Central memory CD4-positive, alpha-beta T cell (primary cell): ENCODE measurements around the gene FBXW12.

Source experiments
- DNase-seq: peaks from one replicate; pipeline ENCODE4 v3.0.0; 2022

Gene FBXW12

DNA sequence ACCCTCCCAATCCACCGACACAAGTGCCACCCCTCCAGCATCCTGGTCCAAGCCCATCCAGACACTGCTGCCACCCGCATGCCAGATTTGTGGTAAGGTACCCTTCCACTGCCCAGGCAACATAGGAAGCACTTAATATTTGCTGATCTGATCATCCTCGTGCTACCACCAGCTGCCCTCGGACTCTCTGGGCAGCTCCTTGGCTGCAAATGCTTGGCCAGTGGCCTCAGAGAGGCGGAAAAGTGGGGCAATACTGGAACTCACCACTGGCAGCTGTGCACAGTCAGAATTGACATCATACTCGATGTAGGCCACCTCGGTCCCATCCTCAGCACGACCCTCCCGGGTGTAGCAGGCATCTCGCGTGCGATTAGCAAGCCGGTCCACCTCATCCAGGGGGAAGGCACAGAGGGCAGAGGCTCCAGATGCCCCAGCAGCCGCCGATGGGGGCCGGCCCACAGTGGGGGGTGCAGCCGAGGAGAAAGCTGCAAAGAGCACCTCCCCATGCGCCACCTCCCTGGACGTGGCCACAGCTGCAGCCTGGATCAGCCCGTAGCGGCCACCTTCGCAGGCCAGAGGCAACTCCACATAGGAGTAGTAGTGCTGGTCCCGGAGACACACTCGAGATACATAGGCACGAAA is 51.3 kb downstream of the FBXW12 start:
- no peak for DNase-seq

DNA sequence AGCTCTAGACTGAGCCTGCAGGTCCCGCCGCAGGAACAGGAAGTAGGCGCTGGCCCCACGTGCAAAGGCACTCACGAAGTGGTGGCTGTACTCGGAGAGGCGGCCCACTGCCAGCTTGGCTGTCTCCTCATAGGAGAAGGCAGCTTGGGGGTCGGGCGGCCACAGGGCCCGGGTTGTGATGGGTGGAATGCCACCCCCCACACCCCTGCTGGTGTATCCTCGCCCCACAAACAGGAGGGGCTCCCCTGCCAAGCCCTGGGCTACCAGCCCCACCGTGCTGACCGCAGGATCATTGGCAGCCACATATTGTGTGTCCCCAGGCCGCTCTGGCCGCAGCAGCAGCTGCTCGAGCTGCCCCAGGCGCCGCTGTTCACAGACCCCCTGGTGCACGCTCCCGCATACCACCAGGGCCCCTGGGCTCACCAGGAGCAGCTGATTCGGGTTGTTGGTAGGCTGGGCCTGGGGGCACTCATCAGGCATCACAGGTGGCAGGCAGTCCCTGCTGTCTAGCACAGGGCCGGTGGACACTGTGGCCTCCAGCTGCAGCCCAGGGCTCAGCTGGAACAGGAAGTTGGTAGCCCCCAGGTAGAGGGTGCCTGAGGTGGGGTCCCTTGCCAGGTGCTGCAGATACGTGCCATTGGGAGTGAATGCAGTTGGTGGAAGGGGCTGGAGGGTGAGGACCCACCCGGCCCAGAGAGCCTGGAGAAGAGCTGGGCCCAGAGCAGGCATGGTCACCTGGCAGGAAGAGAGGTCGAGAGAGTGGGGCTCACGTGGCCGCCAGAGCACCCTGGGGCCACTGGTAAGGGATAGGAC is 52.1 kb downstream of the FBXW12 start:
- DNase-seq = no peak

DNA sequence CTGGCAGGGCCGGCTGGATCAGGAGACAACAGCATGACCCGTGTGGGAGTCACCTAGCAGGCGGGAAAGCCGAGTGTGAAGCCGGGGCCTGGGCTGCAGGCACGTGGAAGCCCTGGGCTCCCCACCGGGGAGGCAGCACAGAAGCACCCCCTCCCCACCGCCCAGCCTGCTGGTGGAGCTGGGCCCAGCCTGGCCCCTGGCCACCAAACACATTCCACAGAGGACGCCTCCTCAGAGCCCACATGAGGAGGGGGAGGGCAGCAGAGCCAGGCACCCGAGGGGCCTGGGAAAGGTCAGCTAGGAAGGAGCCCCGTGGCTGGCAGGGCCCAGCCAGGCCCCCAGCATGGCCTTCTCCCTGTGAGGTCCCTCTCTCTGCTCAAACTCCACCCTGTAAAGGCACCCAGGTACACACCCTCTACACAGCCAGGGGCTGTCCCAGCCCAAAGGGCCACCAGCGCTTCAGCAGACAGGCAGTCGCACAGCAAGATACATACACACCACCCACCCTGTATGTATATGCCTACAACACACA is 53.3 kb downstream of the FBXW12 start:
- no peak for DNase-seq

DNA sequence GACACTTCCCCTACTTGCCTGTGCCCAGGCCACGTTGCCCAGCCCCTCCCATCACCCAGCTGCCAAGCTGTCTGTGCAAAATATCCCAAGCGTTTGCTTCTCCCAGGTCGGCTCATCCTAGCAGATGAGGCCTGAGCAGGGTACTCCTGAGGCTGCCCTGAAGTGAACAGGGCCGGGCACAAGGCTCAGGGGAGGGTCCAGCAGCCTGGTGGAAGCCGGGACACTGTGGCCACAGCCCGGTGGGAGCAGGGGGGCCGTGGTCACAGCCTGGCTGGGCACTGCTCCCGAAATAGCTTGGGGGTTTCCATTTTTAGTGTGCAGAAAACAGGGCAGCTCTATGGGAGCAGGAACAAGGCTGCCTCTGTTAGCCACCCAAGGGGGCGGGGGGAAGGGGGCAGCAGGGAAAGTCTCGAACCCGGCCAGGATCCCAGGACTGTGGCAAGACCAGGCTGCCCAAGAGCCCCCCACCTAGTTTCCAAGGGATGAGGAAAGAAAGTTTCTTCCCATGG is 54.4 kb downstream of the FBXW12 start:
- DNase-seq = no peak

DNA sequence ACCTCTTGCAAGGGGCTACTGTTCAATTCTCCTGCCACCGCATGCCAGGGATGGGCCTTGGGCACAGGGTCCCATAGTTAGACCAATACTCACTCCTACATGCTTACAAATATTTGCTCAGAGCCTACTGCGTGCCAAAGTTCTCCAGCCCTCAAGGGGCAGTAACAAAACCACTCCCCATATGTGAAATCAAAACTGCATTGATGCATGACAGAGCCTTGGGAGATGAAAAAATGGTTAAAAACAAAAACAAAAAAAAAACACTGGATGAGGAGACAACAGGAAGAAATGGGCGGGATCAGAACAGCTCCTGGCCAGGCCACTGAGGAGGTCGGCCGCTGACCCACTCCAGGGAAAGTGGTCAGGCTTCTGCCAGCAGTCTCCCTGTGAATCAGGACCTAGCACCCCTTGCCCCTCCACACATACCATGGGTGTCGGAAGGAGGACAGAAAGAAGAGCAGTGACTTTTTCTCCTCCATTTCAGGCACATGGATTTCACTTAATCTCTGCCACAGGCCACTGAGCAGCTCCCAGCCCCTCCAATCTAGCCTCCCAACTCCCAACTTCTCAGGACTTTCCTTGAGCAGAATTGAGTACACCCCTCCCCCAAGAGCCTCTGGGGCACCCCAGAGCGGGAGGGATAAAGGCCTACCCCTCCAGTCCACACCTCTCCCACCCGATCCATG is 55.1 kb downstream of the FBXW12 start:
- no peak for DNase-seq

DNA sequence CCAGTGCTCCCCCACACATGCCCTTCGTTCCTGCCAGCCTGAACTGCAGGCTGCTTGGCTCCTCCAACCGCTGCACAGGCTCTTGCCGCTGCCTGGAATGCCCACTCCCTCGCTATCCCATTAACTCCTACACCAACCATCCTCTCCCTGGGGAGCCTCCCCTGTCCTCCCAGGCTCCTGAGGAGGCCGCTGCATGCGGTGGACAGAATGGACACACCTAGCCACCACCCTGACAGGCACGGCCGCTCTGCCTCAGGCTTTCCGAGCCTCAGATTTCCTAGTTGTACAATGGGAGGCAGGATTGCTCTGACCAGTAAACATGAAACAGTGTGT is 55.6 kb downstream of the FBXW12 start:
- no peak for DNase-seq

DNA sequence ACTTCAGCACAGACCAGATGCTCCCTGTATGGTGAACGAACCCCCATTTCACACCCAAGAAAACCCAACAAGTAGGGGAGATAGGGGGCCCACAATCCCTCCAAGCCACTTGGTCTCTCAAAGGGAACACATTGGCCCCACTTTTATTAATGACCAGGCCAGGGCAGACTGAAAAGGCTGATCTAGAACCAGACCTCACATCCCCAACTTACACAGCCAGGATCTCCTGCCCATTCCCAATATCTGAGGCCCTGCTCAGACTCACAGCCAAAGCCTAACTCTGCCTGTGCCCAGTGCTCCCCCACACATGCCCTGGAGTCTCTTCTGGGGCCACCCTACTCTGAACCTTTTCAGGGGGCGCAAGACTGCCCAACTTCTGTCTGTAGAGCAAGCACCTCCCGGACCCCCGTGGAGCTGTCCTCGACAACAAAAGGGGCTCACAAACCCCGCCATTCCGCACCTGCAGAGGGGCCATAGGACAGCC is 56.1 kb downstream of the FBXW12 start:
- no peak for DNase-seq

DNA sequence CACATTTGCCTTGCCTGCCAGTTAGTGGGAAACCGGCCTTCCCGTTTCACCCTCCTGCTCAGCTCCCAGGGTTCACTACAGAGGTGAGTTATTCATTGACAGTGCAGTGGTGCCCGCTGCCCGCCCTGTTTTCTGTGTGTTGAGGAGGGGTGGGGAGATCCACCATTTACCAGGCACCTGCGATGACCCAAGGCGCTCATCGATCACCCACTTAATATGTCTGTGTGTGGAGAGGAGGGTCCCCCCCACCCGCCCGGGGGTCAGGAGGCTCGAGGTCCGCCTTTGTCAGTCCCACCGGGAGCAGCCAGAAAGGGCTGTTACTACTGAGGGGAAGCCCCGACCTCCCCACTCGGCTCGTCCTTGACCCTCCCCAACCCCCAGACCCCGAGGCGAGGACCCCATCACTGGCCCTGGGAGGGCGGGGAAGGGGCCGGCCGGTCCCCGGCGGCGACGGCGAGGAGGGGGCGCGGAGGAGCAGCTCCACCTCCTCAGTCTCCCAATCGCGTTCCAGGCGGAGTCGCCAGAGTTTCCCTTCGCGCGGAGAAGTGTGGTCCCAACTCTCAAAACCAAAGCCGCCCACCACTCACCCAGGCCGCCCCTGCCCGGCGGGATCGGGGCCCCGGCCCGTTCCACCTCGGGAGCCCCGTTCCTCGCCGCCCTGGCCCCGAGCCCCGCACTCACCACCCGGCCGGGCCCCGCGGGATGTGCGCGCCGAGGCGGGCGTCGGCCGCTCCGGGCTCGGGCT is 56.7 kb downstream of the FBXW12 start:
- no peak for DNase-seq

DNA sequence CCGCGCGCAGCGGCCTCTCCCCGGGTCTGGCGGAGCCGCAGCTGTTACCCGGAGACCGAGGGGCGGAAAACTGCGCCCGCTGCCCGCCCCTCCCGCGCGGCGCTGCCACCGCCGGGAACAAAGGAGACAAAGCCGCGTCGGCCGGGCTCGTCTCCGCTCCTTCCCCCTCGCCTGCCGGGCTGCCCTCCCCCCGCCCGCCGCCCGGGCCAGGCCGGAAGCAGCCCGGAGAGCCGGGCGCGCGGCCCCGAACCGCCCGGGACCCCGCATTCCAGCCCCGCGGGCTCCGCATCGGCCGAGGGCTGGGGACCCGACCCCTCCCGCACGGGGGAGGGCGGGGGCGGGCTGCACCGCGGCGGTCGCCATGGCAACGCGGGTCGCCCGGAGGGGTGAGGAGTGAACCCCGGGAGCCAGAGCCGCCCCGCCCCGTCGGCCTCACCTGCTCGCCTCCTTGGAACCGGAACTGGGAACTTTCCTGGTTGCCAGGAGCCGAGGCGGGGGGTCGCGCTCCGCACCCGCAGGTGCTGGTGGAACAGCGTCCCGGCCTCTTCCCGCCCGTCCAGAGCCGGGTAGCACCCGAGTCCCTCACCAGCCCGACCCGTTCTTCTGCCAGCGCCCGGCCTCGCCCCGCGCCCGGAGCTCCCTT is 57.4 kb downstream of the FBXW12 start:
- DNase-seq = peak; percentile 64

DNA sequence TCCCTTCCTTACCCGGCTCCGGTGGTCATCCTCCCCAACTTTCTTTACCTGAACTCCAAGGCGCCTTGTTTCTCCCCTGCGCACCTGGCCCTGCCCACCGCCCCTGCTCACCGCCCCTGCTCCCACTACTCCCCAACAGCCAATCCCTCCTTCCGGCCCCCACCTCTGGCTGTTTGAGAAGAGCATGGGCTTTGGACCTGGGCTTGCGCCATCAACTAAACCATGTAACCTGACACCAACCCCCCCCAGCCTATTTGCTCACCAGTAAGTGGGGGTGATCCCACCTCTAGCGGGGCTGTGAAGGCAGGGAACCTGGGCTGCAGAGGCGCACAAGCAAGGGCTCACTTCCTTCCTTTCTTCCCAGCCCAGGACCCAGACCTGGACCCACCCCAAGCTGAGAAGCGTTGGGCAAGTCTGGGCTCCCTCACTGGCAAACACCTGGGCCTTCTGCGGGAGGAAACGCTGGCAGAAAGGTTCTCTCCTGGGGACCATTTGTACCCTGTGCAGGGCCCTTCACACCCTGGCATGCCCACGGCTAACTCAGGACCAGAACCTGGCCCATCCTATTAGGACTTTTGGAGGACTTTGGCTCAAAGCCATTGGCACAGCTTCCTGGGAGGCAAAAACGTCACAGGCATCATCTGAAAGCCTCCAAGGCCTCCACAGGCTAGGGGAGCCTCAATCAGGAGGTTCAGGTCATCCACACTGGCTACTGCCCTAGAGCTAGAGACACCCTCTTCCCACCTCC is 58.1 kb downstream of the FBXW12 start, which contains the start of gene PLXNB1:
PLXNB1 (minus strand) TSS at position 127 of the 748 bp plus-strand sequence. CDS start 5,475 bp downstream, outside the sequence.
- DNase-seq = no peak

DNA sequence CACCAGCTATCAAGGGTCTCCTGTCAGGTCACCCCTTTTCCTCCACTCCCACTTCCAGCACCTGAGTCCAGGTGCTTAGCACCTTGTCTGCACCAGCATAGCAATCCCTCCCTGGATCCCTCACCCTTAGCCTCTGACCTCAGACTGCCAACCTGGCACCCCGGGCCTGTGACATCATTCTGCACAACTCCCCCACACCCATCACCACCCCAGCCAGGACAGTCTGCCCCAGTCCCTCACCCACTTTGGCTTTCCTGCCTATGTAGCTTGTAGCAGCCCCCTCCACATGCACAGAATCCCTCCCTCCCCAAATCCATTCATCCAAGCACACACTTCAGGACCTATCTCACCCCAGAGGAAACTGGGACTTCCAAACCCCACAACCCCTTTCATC is 58.7 kb downstream of the FBXW12 start:
- DNase-seq = no peak

DNA sequence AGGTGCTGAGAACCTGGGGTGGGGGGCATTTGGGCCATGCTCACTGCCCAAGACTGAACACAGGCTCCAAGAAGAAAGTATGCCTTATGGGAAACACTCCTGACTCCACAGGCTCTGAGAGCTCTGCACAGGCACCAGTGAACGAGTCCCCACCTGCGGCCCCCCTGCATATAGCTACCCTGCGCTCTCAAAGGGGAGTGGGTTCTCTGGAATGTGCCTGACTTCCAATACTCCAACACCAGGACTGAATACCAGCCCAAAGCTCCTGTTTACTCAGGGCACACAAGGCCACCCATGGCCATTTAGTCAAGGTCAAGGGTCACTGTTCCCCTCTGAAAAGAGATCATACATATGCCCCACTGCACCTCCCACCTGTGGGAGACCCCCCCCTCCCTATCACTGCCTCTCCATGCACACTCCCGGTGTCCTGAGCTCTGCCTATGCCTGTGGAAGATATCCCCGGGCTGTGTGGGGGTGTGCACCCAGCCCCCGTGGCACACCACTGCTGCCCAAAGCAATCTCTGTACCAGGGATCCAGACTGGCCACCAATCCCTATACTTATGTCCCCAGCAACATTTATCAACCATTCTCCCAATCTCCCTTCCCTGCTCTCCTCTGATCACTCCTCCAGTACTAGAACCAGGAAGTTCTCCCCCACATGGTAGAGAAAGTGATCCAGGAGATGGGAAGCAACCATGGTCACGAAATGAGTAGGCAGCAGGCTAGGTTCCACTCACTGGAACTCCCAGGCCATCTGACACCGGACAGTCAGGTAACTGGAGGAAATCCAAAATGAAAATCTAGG is 59.4 kb downstream of the FBXW12 start:
- no peak for DNase-seq

DNA sequence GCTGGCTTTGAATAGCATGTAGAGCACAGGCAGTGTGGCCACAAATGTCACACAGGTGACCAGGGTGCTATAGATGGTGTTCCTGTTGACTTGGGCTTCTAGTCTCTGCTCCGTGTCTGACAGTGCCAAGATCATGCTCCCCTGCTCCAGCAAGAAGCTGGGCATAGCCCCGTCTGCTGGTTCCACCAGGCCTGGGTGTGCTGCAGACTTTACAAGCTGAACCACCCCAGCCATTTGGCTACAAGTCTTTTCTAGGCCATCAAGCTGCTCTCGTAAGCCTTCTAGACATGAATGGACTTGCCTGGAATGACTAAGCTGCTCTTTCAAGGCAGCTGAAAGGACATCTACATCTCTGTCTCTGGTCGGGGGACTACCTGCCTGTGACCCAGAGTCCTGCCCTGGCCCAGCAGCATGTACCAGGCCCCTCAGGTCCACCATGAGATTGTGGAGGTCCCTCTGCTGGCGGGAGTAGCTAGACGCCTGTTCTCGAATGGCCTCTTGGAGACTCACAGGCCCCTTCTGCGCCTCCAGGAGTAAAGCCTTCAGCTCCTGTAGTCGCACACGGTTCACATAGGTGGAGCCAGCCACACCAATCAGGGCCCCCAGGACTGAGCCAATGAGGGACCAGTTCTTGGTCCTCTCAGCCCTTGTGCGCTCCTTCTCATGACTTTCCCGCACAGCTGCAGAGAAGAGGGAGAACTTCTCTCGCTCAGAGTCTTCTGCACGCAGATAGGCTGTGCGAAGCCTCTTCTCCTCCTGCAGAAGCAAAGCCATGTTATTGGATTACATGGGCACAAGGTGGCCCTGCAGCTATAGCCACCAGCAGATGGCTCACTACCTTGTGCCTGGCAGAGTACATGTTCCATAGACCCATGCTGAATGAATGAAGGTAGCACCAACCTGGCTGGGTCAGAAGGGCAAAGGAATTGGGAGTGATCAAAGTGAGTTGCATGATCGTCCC is 60.7 kb downstream of the FBXW12 start:
- no peak for DNase-seq

DNA sequence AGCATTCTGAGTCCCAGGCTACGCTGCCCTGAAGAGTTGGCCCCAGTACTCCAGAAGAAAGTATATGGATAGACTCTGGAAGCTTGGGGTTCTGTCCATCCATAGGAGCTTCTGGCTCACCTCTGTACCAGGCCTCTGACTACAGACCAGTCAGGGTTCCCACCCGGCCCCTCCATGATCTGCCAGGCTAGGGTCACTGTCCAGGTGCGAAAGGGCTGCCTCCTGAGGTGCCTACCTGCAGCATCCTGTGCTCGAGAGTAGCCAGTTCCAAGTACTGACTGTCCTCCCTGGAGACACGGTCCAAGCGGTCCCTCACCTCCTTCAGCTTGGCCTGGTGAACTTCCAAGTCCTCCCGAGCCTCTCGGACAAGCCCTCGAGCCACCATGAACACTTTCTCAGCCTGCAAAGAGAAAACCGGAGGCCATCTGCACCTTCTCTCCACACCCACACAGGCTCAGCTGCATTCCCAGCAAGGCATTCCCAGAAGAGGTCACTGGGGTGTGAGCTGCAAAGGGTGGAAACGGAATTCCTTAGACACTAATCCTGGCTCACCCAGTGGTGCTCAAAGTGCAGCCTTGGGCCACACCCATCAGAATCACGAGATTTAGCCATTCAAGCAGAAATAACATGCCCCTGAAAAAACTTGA is 61.6 kb downstream of the FBXW12 start:
- DNase-seq = no peak

DNA sequence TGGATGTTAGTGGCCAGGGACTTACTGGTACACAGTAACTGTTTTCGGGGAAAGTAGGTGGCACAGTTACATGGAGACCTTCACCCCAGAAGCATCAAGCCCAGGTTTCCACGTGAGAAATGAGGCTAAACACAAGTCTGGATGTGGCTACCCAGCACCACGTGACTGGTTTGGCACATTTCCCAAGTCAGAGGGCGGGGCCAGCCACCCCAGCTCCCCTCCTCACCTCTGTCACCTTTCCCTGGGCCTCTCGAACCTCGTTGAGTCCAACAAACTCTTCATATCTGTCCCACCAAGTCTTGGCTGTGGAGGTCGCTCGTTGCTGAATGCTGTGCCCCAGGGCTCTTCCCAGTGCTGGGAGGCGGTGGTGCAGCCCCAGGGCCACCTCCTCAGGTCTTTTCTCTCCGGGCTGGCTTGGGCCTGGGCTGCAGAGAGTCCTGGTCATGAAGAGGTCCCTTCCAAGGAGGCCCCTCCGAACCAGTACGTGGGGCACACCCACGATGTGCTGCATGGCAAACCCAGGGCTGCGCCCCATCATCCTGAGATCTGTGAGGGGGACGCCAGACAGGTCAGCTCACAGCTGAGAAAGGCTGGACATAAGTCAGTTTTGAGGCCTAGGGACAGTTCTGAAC is 62.7 kb downstream of the FBXW12 start:
- no peak for DNase-seq

DNA sequence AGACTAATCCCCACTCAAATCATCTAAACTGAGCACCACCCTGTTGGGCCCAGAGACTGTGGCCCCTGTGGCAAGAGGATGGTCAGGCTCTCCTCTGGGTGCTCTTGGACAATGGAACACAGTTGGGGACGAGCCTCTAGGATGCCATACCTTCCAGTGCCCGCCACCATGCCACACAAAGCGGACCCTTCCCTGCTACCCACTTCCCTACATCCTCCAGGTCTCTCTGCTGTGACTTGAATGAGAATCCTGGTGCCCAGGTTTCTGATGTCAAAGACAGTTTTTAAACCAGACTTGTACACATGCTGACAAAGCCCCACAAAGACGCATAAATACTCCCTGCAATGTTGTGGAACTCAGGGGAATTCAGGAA is 63.2 kb downstream of the FBXW12 start:
- no peak for DNase-seq

DNA sequence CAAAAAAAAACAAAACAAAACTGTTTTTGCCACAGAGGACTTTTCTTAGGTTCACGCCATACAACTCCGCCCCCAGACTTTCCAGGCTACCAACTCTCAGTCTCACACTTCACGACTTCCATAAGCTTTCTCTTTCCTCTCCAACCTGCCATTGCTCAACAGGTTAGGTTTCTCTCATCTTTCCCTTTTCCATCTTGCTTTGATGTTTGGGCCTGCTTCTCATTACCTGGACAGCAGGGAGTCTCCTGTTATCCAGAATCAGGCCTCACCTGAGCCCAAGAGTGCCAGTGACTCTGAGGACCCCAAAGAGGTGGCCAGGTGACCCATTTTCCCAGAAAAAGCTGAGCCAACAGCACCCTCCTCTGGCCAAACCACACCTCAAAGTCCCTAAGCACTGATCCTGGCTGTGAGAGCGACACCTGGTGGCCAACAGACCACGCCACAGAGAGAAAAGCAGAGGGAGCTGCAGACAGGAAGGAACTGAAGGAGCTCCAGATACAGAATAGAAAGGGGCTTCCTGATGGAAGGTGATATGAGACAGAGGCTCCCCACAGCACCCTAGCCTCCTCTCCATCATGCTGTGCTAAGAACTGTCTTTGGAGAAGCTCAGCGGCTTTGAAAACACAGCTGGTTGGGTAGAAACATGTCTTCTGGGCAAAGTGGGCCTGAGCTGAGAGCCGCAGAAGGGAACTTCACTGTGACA is 63.9 kb downstream of the FBXW12 start:
- DNase-seq = peak; percentile 78

DNA sequence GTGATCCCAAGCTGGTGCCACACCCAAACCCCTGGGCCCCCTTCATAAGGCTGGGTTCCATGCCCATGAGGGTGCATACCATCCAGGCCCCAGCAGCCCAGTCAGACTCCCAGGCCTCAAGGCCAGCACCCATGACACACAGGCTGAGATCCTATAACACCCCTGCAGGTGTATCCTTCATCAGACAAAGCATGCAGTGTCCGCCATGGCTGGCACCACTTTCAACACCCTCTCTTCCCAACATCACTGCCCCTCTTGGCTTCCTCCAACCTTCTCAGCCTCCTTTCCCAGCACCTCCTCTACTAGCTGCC is 64.4 kb downstream of the FBXW12 start:
- no peak for DNase-seq
